H1 (cell line): Measurements from ENCODE around the gene STK16. TPM values are rescaled to one million over a fixed set of nuclear protein-coding genes. Genes with fewer than 3 reads are reported as not detected.

Experiments
- CTCF ChIA-PET: fragments of 300-600 bp; sonication (Branson Sonifier 250); formaldehyde crosslinking; loops from one replicate; lab custom pipeline; 2021; ENCODE audit not compliant: partially characterized antibody; lab: Charles Lee
- POLR2A ChIA-PET: fragments of 300-600 bp; sonication (Branson Sonifier 250); formaldehyde crosslinking; loops from one replicate; lab custom pipeline; 2021; ENCODE audit warnings: inconsistent platforms; ENCODE audit not compliant: partially characterized antibody; lab: Charles Lee
- DNase-seq, 2 experiments: peaks; one replicate each; pipeline versions ENCODE4 v3.0.0 to v3.0.0-alpha.2; 2010 to 2022; ENCODE audit warnings: low spot score in 2 of 2, low read depth in 1 of 2, mixed read lengths in 1 of 2
- FAIRE-seq: peaks from 2 replicates; lab custom pipeline; 2011; peaks lifted over from hg19 to GRCh38; lab: Jason Lieb, UNC
- H2AFZ ChIP-seq: 2 replicates; pipeline ENCODE4 v1.8.1; 2012; ENCODE audit warnings: low read length, inconsistent platforms
- H2AK5ac ChIP-seq: 2 replicates; pipeline ENCODE4 v1.6.1; 2013; ENCODE audit warnings: low read depth, low read length
- H2BK120ac ChIP-seq: replicated peaks from 2 replicates; pipeline ENCODE3; 2013; ENCODE audit warnings: low read depth, low read length, inconsistent platforms
- H2BK12ac ChIP-seq: 2 replicates; pipeline ENCODE4 v1.6.1; 2013; ENCODE audit warnings: low read depth, low read length
- H2BK15ac ChIP-seq: 2 replicates; pipeline ENCODE4 v1.6.1; 2013; ENCODE audit warnings: low read length
- H2BK20ac ChIP-seq: 2 replicates; pipeline ENCODE4 v1.6.1; 2013; ENCODE audit warnings: low read length
- H2BK5ac ChIP-seq: 2 replicates; pipeline ENCODE4 v1.6.1; 2013; ENCODE audit warnings: low read depth, low read length
- H3K14ac ChIP-seq: 2 replicates; pipeline ENCODE4 v1.6.1; 2013; ENCODE audit warnings: inconsistent platforms; ENCODE audit not compliant: insufficient read length
- H3K18ac ChIP-seq: 2 replicates; pipeline ENCODE4 v1.6.1; 2013; ENCODE audit warnings: low read length; ENCODE audit errors: extremely low read depth
- H3K23ac ChIP-seq: 2 replicates; pipeline ENCODE4 v1.6.1; 2013; ENCODE audit warnings: inconsistent platforms; ENCODE audit not compliant: insufficient read length
- H3K23me2 ChIP-seq: 2 replicates; pipeline ENCODE4 v1.6.1; 2013; ENCODE audit warnings: low read depth, low read length
- H3K27ac ChIP-seq: 2 replicates; pipeline ENCODE4 v1.6.1; 2011; ENCODE audit warnings: low read depth, low read length, inconsistent platforms
- H3K27me3 ChIP-seq, 4 experiments: replicated peaks in 1 of 4; 1 replicate in 1 of 4; 2 replicates in 3 of 4; pipeline versions ENCODE4 v1.6.1 to v1.8.1; 2011 to 2013; ENCODE audit warnings: low read length in 3 of 4, mild to moderate bottlenecking in 3 of 4, inconsistent platforms in 2 of 4, mixed read lengths in 2 of 4, moderate library complexity in 1 of 4; ENCODE audit not compliant: control insufficient read depth in 3 of 4, insufficient read depth in 3 of 4; ENCODE audit errors: extremely low read depth in 1 of 4
- H3K36me3 ChIP-seq, 4 experiments: 2 replicates each; pipeline versions ENCODE4 v1.6.1 to v1.8.1; 2011 to 2013; ENCODE audit warnings: mild to moderate bottlenecking in 4 of 4, low read length in 3 of 4, moderate library complexity in 2 of 4, control low read depth in 1 of 4, inconsistent platforms in 1 of 4; ENCODE audit not compliant: insufficient read depth in 4 of 4, control insufficient read depth in 2 of 4
- H3K4ac ChIP-seq: replicated peaks from 2 replicates; pipeline ENCODE3; 2013; ENCODE audit warnings: low read length, low read depth, mixed read lengths, inconsistent platforms; ENCODE audit not compliant: insufficient read length
- H3K4me1 ChIP-seq, 4 experiments: replicated peaks in 1 of 4; 1 replicate in 1 of 4; 2 replicates in 3 of 4; pipeline versions ENCODE4 v1.6.1 to v1.8.1; 2011 to 2013; ENCODE audit warnings: low read length in 3 of 4, inconsistent platforms in 2 of 4, mixed read lengths in 1 of 4; ENCODE audit not compliant: insufficient read depth in 4 of 4, control insufficient read depth in 3 of 4
- H3K4me2 ChIP-seq, 2 experiments: 2 replicates each; pipeline versions ENCODE4 v1.6.1 to v1.8.1; 2011 to 2013; ENCODE audit warnings: low read depth in 2 of 2, low read length in 2 of 2, control low read depth in 1 of 2, inconsistent platforms in 1 of 2, mild to moderate bottlenecking in 1 of 2; ENCODE audit not compliant: insufficient read depth in 1 of 2
- H3K4me3 ChIP-seq, 4 experiments: fragments of 200-600, 300-600 bp in 1 of 4; sonication (generic), shearing (Covaris generic), sonication (Bioruptor Twin) in 1 of 4; 2 replicates each; pipeline versions ENCODE4 v1.5.1 to v1.8.1; 2011 to 2016; ENCODE audit warnings: low read length in 4 of 4, low read depth in 3 of 4, control low read depth in 2 of 4, inconsistent platforms in 2 of 4, mild to moderate bottlenecking in 2 of 4, mixed read lengths in 1 of 4, moderate library complexity in 1 of 4; ENCODE audit not compliant: insufficient read depth in 2 of 4; ENCODE audit errors: extremely low read depth in 1 of 4
- H3K56ac ChIP-seq: replicated peaks from 2 replicates; pipeline ENCODE3; 2013; ENCODE audit warnings: low read depth, mild to moderate bottlenecking, mixed read lengths, low read length, inconsistent platforms; ENCODE audit not compliant: insufficient read length
- H3K79me1 ChIP-seq: 2 replicates; pipeline ENCODE4 v1.6.1; 2013; ENCODE audit warnings: low read depth, low read length, control low read depth
- H3K79me2 ChIP-seq, 2 experiments: 2 replicates each; pipeline versions ENCODE4 v1.6.1 to v1.8.1; 2012 to 2013; ENCODE audit warnings: low read length in 2 of 2, mild to moderate bottlenecking in 2 of 2, inconsistent platforms in 1 of 2; ENCODE audit not compliant: insufficient read depth in 2 of 2, control insufficient read depth in 1 of 2
- H3K9ac ChIP-seq, 4 experiments: replicated peaks in 1 of 4; 1 replicate in 1 of 4; 2 replicates in 3 of 4; pipeline versions ENCODE4 v1.6.1 to v1.8.1; 2011 to 2013; ENCODE audit warnings: low read depth in 3 of 4, low read length in 3 of 4, control low read depth in 2 of 4, mild to moderate bottlenecking in 2 of 4, moderate library complexity in 2 of 4, inconsistent platforms in 1 of 4; ENCODE audit errors: extremely low read depth in 1 of 4
- H3K9me3 ChIP-seq, 2 experiments: 2 replicates each; pipeline versions ENCODE4 v1.6.1 to v1.8.1; 2012 to 2013; ENCODE audit warnings: mild to moderate bottlenecking in 2 of 2, moderate library complexity in 2 of 2, control low read depth in 1 of 2, inconsistent platforms in 1 of 2, low read depth in 1 of 2, low read length in 1 of 2, mixed read lengths in 1 of 2; ENCODE audit not compliant: insufficient read depth in 2 of 2
- H4K20me1 ChIP-seq, 2 experiments: replicated peaks in 1 of 2; 2 replicates each; pipeline versions ENCODE3 to v1.8.1; 2011 to 2013; ENCODE audit warnings: inconsistent platforms in 2 of 2, low read length in 2 of 2, mild to moderate bottlenecking in 1 of 2; ENCODE audit not compliant: insufficient read depth in 2 of 2, control insufficient read depth in 1 of 2
- H4K5ac ChIP-seq: 2 replicates; pipeline ENCODE4 v1.6.1; 2013; ENCODE audit warnings: low read length, low read depth, mixed read lengths, inconsistent platforms; ENCODE audit not compliant: insufficient read length
- H4K8ac ChIP-seq: 2 replicates; pipeline ENCODE4 v1.8.0; 2013; ENCODE audit warnings: mild to moderate bottlenecking, moderate library complexity, low read length, inconsistent platforms; ENCODE audit not compliant: insufficient read depth; ENCODE audit errors: extremely low read depth
- H4K91ac ChIP-seq: replicated peaks from 2 replicates; pipeline ENCODE3; 2013; ENCODE audit warnings: low read length, mixed read lengths, inconsistent platforms; ENCODE audit not compliant: insufficient read length
- SP1 ChIP-seq: IDR thresholded peaks from 2 replicates; pipeline ENCODE4 v1.6.1; 2011; ENCODE audit warnings: low read depth, low read length
- WGBS, 2 experiments: shearing (Covaris generic) in 1 of 2; methylation state at CpG; one replicate each; pipeline versions ENCODE4 v1.1.6 to v1.1.7; 2013 to 2015; ENCODE audit warnings: low lambda C conversion rate in 2 of 2, mixed read lengths in 2 of 2, inconsistent platforms in 1 of 2, low coverage in 1 of 2, missing lambda C conversion rate in 1 of 2; ENCODE audit not compliant: insufficient replicate concordance in 2 of 2, insufficient coverage in 1 of 2, insufficient read length in 1 of 2; ENCODE audit errors: extremely low coverage in 1 of 2, missing lambda C conversion rate in 1 of 2; 5-methylcytosine and 5-hydroxymethylcytosine counted together
- polyA plus RNA-seq, 7 experiments: library from polyadenylated mRNA; depleted of rRNA in 3 of 7; stranded (reverse) in 5 of 7; unstranded in 2 of 7; fragments of >200 nt in 5 of 7; fragments of 200-250 nt in 2 of 7; gene quantifications; 1 replicate in 5 of 7; 2 replicates in 1 of 7; 4 replicates in 1 of 7; pipeline versions ENCODE4 v1.2.1 to v1.2.3, GENCODE V29; 2011 to 2013; ENCODE audit warnings: missing spikeins in 2 of 7, mixed read lengths in 2 of 7
- total RNA-seq: library from RNA; stranded (reverse); fragmentation: NEBNext Ultra II Directional; extraction: Animal tissue kit (Norgen Biotek cat#: 25700); gene quantifications from 2 replicates; pipeline ENCODE4 v1.2.1, GENCODE V29; 2021
- TF ChIP-seq, protein P1 (sequence below): IDR thresholded peaks from 2 replicates; pipeline ENCODE4 v1.6.1; 2012; ENCODE audit warnings: low read length, inconsistent platforms

The STK16 gene
- total and polyA plus RNA-seq, 2 of the 8 experiments (the other 6 are each of a cell fraction or from before 2014, with no cell fraction given) = 21.3 to 51.4 TPM

DNA sequence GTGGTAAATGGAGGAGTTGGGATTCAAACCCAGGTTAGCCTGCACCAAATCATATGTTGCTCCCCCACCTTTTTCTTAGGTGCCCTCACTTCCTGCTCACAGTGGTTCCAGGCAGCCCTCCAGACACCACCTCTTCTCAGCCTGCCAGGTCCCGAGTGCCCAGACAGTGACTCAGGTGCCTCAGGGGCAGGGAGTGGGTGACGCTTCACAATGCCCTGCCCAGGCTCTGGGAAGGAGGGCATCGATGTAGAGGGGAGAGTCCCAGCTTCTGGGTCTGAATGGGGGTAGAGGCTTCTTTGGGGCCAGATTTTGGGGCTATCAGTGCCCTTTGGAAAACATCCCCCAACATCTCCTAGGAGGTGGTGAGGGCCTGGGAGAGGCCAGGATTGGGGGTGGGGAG is 28.7 kb downstream of the STK16 start:
- H3K23me2 ChIP-seq = peaks cover 1% of the 10 kb centered on the region; the same call in 1 of the 2 replicates
- no peak overlapping the region; the same call in 1 of the 2 replicates for H2BK5ac ChIP-seq
- H3K4me2 ChIP-seq = 0 out of 4 replicates have a peak overlapping the region, but pooled peaks of 1 of the 2 experiments have one; percentile 9
- DNase-seq (no peak), FAIRE-seq (no peak)
- H2BK12ac ChIP-seq = no peak overlapping the region
- TF ChIP-seq SP1 = no peak
- TF ChIP-seq, protein P1, sequence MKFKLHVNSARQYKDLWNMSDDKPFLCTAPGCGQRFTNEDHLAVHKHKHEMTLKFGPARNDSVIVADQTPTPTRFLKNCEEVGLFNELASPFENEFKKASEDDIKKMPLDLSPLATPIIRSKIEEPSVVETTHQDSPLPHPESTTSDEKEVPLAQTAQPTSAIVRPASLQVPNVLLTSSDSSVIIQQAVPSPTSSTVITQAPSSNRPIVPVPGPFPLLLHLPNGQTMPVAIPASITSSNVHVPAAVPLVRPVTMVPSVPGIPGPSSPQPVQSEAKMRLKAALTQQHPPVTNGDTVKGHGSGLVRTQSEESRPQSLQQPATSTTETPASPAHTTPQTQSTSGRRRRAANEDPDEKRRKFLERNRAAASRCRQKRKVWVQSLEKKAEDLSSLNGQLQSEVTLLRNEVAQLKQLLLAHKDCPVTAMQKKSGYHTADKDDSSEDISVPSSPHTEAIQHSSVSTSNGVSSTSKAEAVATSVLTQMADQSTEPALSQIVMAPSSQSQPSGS = no peak
- no peak overlapping the region for H3K56ac ChIP-seq
- H3K27me3 ChIP-seq = peaks cover 0 to 3% (median 0%) of the 10 kb centered on the region in 4 experiments; a peak in 3 of 7 replicates
- ChIA-PET POLR2A (interaction anchor here (0.7 to 1.7 kb wide), 8 partner anchors 11 to 62 kb away, joined by 3 to 8 read pairs (median 4); partner anchors contain the start of genes ABCB6, GLB1L, STK16 and TUBA4A), CTCF (interaction anchor here (0.8 to 4.4 kb wide), 15 partner anchors 12 to 114 kb away, joined by 3 to 34 read pairs (median 3); partner anchors contain the start of genes GLB1L and STK16)
- no peak overlapping the region for H3K4me3 ChIP-seq
- H2AFZ ChIP-seq = no peak overlapping the region
- no peak overlapping the region for H4K91ac ChIP-seq
- H3K18ac ChIP-seq = no peak overlapping the region
- H4K5ac ChIP-seq = no peak overlapping the region
- H2BK15ac ChIP-seq = 0 out of 2 replicates have a peak overlapping the region, but pooled peaks have one; percentile 40
- H3K36me3 ChIP-seq = no peaks in the 10 kb centered on the region
- H3K9ac ChIP-seq = no peak overlapping the region
- H4K8ac ChIP-seq = no peak overlapping the region
- no peaks in the 10 kb centered on the region for H4K20me1 ChIP-seq
- peaks cover 9 to 14% (median 11%) of the 10 kb centered on the region in 4 experiments for H3K4me1 ChIP-seq
- 92% methylated on average over 3 of the region's 3 CpGs; no CpG with 5 or more reads in 1 of the 2 experiments for WGBS, 2 experiments
- no peaks in the 10 kb centered on the region for H3K79me2 ChIP-seq
- no peak overlapping the region for H3K4ac ChIP-seq
- no peaks in the 10 kb centered on the region for H3K79me1 ChIP-seq
- H2AK5ac ChIP-seq = no peak overlapping the region
- H3K14ac ChIP-seq = no peak overlapping the region
- H2BK20ac ChIP-seq = no peak overlapping the region
- H2BK120ac ChIP-seq = no peak overlapping the region
- no peak overlapping the region for H3K23ac ChIP-seq
- no peak overlapping the region for H3K27ac ChIP-seq
- H3K9me3 ChIP-seq = no peaks in the 10 kb centered on the region
